GM19328 (cell line): ENCODE data around the gene HOXD12.

Experiments
- ATAC-seq: cut with Tn5 transposase; IDR thresholded peaks from one replicate; pipeline ENCODE4 v1.9.1; 2021; ENCODE audit warnings: mild to moderate bottlenecking, moderate library complexity; ENCODE audit not compliant: unreplicated experiment

Gene HOXD12

DNA sequence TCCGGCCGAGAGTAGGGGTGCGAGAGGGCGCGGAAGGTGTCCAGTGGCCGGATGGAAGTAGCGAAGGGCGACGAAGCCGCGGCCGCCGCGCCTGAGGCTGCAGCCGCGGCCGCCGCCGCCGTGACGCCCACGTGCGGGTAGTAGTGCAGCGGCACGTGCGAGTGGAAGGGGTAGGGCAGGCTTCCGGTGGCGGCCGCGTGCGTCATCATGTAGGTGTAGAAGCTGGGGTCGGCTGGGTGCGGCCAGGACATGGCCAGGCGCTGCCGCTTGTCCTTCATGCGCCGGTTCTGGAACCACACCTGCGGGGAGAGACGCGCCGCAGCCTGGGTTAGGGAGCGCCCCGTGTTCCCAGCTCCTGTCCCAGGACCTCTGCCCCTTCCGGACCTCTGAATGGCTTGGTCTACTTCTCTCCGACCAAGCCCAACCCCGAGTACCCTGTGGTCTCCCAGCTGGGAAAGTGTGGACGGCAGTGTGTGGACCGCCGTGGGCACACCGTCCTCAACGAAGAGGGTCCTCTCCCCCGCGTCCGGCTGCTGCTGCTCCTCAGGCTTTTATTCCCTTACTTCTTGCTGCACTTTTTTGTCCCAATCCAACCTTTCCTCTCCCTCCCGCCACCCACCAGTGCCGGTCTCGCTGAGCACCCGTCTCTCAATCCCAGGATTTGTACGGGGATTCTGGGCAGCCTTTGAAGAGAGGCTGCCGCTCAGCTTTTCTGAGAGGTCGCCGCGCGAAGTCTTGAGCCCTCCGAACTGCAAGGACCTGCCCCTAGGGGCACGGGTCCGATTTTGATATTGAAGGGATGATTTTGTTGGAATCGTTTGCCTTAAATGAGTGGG, 18.8 kb upstream of the HOXD12 start:
- no peak for ATAC-seq

DNA sequence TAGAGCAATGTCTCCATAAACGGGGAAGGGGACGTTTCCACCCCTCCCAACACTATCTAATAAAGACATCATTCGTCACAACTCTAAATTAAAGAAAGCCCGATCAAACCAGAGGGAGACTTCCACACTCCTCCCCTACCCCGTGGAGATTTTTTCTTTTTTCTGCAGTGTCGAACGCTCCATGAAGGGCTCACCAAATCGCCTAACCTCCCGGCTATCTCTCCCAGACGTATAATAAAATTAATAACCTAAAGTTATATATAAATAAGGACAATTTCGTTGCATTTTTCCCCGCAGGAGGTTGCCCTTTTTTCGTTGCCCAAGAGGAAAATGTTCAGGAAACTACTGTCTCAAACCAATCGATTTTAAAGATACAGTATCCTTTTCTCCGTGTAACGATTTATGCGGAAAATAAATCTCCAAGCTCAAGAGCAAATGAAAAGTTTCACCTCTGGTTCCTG, 18.2 kb upstream of the HOXD12 start:
- ATAC-seq, result no peak

DNA sequence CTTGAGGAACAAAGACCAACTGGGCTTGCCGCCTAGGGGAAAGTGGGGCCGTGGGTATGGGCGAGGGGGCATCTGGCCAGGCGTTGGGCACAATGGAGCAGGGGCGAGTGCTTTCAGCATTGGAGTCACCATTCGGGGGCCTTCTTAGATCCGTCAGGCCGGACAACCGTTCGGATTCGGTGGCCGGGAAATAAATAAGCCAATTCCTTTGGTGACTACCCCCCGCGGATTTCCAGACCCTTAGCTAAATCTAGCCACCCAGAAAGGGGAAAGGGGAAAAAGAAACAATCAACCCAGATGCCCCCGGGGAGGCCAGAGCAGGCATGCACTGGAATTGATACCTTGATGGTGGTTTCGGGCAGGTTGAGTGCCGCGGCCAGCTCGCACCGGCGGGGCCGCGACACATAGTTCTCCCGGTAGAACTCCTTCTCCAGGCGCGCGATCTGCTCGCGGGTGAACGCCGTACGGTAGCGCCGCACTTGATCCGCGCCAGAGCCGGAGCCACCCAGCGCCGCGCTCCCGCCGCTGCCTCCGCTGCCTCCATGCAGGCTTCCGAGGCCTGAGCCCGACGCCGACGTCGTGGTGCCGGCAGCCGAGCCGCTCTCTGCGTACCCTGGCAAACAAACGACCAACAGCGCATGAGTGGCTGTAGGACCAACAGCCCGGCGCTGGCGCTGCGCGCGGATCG, 17.6 kb upstream of the HOXD12 start:
- no peak for ATAC-seq

DNA sequence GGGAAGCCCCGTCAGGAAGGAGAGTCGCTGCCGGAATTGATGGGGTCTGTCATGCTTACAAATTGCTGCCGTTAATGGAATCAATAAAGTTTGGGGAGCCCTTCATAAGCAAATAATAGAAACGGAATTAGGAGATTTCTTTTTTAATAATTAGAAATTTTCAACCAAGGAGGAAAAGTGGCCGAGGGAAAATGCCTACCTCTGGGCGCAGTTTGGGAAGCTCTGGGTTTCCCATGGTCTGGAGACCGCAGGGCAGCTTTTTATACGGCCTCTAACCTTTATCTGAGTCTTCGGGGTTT, 17.1 kb upstream of the HOXD12 start:
- ATAC-seq, result no peak

DNA sequence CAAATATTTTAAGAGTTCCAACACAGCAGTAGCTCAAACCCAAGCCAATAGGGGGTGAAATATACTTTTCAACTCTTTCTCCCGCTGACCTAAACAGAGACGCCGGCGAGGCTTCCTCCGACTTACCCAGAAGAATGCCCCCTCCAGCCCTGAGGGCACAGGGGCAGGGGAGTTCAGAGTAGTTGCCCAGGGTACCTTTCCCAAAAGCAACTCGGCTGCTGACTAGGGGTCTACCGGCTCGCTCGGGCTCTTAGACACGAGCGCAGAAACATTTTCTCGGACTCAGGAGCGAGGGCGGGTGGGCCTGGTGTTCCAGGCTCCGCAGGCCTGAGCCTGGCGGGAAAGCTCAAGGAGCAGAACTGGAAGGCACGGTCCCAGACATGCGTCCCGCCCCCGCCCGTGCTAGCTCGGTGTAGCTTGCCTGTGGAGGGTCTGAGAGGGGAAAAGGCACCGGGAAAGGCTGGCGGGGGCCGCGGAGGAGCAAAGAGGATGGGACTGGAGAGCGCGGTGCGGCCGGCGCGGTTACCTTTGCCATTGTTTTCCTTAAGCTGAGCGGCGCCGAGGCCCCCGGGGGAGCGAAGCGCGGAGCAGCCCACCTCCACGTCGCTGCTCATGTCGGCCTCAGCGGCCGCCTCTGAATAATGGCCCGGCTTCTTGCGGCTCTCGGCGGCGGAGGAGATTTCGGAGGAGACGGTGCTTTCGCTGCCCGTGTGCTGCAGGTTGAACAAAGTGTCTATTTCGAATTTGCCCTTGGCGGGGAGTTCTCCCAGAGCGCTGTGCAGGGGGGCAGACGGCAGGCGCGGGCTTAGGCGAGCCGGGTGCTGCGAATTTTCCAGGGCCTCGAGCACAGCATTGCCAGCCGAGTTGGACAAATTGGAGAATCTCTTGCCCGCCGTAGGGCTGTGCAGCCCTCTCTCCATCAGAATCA, 16.5 kb upstream of the HOXD12 start:
- no peak for ATAC-seq

DNA sequence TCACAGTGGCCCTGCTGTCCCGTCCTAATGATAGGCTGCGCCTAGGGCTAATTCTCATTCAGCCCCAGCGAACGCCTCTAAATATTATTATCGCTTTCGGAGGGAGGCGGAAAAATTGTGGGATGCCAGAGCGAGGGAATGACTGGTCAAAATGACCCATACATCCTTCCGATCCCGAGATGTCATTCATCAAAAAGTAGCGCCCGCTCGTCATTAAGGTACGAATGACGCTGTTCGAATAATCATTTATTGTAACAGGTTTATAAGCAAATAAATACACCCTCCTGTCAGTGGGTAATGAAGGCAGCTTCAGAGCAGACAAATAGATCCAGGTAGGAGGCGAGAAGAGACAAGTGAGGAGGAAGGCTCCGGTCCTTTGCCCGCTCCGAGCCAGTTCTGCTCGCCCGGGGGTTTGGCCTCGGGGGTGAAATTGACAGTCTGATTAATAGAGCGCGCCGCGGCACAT, 15.8 kb upstream of the HOXD12 start, which contains the start of gene EVX2:
TSS of gene EVX2 (minus strand) at position 167 of the 466 bp plus-strand sequence. CDS start 186 bp downstream, outside the sequence.
- no peak for ATAC-seq

DNA sequence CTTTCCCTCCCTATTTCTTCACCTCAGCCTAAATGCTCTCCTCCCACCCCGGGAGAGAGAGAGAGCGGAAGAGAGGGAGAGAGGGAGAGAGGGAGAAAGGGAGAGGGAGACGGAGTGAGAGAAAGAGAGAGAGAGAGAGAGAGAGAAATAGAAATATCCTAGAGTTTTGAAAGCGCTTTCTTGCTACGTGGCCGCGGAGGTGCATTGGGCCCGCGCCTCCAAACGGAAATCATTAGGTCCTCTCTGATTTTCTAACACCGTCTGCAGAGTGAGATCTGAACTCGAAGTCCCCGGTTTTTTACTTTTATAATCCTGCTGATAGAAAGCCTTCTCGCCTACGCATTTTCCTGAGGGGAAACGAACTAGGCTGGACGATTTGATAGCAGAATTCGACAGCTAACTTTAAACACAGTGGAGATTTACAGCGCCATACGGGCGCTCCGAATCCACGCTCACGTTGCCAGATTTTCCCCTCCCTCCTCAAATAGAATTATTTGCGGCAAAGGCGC, 14.9 kb upstream of the HOXD12 start:
- ATAC-seq, result no peak

DNA sequence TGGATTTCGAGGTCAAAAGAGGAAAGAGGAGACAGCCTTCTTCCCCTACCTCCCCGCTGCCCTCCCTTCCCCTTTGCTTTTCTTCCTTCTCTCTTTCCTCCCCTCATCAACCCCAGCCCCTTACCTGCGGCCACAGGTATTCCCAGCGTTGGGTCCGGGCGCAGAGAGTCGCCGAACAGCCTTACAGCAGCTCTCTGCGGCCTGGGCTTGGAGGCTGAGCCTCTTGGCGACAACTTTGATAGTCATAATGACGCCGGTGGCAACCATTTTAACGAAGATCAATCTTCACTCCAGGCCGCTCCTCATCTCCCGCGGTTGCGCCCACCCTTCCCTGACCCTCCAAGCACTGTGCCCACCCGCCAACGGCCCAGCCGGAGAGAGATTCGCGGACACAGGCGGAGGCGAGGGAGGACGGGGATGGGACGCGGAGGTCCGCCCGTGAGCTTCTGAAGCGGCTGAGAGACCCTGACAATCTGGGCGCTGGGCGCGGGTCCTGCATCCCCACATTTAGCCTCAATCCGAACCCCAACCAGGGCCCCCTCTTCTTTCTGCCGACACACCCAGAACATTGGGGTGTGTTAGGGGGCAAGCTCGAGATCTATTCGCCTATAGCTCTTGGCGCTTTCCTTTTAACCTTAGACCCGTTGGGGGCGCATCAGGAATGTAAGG, 14.3 kb upstream of the HOXD12 start:
- ATAC-seq, result no peak

DNA sequence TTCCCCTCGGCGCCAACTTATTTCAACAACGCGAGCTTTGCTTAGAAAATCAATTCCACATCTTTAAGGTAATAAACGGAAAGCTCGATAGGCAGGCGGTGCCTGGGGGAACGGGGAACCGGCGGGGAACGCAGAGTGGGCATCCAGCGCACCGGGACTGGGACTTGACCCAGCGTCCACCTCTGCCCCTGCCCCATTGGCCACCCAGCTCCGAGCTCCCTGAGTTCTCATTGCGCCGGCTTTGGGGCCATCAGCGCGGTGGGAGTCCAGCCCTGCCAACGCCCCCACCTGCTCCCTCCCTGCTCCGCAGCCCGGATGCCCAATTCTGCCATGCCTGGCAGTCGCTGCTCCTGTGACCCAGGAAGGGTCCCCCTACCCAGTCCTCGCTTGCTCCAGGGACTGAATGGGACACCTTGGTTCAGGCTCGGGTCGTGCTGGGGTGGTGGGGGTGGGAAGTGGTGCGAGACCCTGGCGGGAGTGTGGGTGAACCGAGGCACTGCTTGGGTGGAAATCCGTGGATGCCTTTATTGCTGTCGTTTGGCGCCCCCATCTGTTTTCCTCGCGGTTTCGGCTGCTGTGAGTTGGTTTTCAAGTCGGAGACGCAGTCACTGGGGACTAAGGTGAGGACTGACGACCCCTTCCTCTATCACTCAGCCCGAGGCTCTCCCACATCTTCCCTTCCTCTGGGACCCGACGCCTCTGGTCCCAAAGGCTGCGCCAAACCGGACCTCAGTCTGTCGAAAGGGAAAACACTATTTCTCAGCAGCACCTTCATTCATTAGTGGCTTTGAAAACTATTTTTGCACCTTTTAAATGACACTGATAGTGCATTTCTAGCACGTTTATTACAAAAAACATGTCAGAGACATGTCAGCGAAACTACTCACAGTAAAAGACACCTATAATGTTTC, 13.5 kb upstream of the HOXD12 start:
- no peak for ATAC-seq

DNA sequence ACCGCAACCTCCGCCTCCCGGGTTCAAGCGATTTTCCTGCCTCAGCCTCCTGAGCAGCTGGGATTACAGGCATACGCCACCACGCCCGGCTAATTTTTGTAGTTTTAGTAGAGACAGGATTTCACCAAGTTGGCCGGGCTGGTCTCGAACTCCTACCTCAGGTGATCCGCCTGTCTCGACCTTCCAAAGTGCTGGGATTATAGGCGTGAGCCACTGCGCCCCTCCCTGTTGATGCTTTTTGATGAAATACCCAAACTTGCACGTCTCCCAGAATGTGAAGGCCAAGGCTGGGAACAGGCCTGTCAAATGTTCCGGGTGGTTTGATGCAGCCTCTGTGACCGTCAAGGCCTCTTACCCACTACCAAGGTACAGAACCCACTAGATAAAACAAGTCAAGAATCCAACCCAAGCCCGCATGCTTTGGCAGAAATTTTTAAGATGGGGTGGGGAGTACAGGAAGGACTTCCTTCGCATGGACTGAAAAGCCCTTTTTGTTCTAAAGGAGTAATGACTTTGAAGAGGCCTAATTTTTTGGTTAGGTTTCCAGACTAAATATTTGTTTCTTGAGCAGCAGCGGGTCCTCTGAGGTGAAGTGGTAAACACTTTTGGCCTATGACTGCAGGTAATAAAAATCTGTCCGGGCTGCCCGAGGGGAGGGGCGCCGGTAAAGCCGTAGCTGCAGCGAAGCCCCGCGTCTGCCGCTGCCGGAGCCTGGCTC, 12.1 kb upstream of the HOXD12 start:
- ATAC-seq, result no peak

DNA sequence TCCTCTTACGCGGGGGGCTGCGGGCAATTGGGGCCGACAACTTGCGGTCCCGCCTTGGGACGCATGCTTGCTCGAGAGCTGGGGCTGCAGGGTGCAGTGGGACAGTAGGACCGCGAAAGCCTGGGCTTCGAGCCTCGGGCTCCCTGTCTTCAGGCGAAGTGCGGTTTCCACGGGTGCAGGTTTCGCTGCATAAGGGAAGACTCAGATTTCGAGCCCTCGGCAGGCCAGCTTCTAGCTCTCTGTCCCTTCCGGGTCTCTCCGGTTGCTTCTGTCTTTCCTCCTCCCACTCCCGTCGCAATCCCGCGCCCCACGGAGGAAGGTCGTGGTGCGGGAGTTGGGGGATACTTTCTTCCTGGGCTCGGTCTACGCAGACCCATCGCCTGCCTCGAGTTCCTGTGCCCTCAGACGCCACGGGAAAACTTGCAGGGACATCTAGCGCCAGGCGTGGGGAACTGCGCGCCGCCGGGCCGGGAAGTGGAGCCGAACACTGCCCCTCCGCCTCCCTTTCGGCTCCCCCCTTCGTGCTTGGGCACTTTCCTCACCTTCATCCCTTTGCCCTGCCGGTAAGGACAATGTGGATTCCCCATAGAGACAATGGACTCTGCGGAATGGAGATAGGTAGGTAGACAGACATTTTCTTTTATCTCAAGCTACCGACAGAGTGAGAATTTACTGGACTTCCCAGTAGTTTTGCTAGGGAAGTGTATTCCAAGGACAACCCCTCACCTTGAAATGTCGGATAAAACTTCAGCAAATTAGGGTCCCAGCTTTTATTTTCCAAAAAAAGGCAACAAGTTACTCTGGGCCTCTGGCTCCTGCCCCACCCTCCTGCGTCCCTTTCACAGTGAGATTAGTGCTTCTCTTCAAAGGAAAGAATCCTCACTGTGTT, 11.3 kb upstream of the HOXD12 start:
- ATAC-seq, result no peak

DNA sequence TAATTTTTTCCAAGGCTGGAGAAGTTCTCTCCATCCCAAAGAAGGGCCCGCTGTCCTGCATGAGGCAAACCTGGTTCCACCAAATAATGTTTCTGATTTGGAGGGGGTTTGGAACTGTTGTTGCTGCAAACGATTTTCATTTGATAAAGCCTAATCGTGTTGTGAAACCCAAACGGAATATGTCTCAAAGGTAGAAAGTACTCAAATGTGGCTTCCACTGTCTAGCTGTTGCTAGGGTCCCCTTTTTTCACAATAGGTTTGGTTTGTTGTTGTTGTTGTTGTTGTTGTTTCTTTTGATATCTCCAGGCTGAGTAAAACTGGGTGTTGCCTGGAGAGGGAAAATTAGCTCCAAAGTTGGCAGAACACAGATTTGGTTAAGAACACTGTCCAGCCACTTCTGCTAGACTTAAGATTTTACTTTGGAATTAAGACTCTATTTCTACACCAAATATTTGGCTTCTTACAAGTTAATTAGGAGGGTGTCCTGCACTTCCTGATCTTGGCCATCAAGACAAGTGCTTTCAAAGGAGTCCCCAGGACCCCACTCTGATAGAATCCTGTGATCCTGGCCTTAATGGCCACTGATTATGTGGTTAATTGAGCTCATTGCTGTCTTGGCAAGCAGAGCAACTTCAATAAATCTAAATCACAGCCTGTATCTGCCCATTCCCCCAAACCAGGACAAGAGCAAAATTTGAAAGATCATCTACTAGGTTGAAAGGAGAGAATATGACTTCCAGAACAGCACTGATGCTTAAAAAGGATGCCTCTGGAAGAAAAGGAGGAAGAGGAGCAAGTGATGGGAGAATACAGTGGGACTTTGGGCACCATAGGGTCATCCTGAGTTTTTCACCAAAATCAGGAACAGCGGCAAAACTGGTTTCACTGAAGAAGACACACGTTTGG, 10.4 kb upstream of the HOXD12 start:
- no peak for ATAC-seq

DNA sequence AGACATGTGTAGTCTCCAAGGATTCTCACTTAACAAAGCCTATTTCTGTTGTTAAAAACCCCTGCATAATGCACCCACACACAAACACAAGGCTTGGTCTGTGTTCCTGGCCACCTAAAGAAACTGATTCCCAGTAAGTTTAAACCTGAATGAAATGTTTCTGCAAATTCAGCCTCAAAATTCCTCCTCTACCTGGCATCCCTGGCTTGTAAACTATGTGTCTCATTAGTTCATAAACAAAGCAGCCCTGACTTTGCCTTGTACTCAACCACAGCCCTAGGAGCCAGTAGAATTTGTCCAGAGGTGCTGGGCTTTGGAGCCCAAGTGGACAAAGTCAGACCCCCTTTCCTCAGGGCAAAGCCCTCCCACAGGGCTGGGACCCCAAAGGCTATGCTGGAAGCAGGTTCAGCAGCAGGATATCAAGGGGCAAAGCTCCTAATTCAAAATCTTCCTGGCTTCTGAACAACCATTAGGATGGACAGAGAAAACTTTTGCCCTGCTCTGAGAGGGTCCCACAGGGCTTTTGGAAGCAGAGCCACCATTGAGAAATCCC, 9.7 kb upstream of the HOXD12 start:
- ATAC-seq, result no peak

DNA sequence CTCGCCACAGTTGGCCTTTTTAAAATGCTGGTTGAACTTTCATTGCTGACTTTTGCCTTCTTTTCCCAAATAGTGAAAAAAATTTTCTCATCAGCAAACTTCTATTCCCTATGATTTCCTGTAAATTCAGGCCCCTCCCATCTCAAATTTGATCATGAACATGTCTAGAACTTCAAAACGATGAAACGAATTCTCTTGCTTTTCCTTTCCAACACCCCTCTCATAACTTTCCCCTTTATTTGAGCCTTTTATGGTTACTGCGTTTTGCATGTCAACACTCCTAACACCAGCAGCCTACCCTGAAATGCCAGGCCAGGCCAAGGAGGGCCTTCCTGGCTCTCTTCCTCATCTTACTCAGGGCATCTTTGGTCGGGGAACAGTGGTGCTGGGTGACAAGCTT, 8.7 kb upstream of the HOXD12 start:
- ATAC-seq, result no peak

DNA sequence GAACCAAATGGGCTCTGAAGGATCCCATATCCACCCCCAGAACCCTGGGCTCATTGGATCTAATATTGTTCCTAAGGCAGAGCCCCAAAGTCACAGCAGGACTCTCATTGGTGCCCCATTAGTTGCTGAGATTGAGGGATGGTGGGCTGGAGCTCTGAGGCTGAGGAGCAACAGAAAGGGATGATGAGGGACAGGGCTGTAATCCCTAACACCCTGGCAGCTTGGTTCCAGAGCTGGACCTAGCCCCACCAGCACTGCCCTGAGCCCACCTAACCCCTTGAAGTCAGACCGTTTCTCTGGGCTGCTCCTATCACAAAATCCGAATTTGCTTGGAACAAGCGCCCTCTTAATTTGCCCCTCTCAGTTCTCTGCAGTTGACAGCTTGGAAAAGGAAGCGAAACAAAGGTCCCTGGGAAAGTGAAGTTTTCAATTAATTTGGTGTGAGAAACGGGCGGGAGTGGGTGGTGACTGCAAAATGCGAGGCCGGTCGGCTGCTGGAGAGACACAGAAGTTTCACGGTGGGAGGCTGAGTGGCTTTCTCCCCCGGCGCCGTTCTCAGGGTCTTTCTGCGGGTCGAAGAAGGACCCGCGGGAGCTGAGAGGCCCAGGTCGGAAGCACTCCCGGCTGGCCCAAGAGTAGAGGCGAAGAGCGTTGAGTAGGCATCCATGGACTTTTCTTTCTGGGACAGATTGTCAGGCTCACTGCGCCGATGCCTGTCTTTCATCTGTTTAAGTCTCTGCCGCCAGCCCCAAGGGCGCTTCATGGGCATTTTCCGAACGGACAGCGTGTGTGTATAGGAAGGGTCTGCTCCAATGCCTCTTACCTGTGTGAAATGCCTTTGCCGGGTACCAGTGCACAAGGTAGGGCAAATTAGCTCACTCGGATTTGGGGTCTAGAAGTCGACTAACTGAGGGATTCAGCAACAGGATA, 8.0 kb upstream of the HOXD12 start:
- no peak for ATAC-seq
